Muscle layer of colon (tissue), 2 donors: ENCODE data around the gene NCEH1.
A peak's percentile ranks its signal among the peaks of the same experiment; 100 is the strongest.
"Not testable (repeated sequence)": the region's sequence is repeated elsewhere in the genome, so short reads cannot be mapped to it uniquely, and the experiment has no call there.

Experiments
- H3K27ac ChIP-seq: one replicate; pipeline ENCODE4 v1.7.0; 2013; ENCODE audit warnings: low read depth, mild to moderate bottlenecking, low read length, moderate library complexity
- H3K27me3 ChIP-seq, 2 donors: one replicate each; pipeline ENCODE4 v1.7.0; 2013; ENCODE audit warnings: low read length in 2 of 2, mild to moderate bottlenecking in 2 of 2; ENCODE audit not compliant: insufficient read depth in 2 of 2, control insufficient read depth in 1 of 2
- H3K36me3 ChIP-seq: one replicate; pipeline ENCODE4 v1.7.0; 2013; ENCODE audit warnings: mild to moderate bottlenecking, low read length; ENCODE audit not compliant: insufficient read depth
- H3K4me1 ChIP-seq: one replicate; pipeline ENCODE4 v1.7.0; 2013; ENCODE audit warnings: mild to moderate bottlenecking, low read length; ENCODE audit not compliant: insufficient read depth
- H3K4me3 ChIP-seq, 2 donors: one replicate each; pipeline ENCODE4 v1.7.0; 2013; ENCODE audit warnings: low read length in 2 of 2, low read depth in 1 of 2, mild to moderate bottlenecking in 1 of 2, moderate library complexity in 1 of 2
- H3K9ac ChIP-seq: one replicate; pipeline ENCODE4 v1.7.0; 2013; ENCODE audit warnings: low read length
- H3K9me3 ChIP-seq: one replicate; pipeline ENCODE4 v1.7.0; 2013; ENCODE audit warnings: mild to moderate bottlenecking, low read length
- donor health status: abdominal sarcoma.
- donor health status: Adenocarcinoma of cecum.

The NCEH1 gene

DNA sequence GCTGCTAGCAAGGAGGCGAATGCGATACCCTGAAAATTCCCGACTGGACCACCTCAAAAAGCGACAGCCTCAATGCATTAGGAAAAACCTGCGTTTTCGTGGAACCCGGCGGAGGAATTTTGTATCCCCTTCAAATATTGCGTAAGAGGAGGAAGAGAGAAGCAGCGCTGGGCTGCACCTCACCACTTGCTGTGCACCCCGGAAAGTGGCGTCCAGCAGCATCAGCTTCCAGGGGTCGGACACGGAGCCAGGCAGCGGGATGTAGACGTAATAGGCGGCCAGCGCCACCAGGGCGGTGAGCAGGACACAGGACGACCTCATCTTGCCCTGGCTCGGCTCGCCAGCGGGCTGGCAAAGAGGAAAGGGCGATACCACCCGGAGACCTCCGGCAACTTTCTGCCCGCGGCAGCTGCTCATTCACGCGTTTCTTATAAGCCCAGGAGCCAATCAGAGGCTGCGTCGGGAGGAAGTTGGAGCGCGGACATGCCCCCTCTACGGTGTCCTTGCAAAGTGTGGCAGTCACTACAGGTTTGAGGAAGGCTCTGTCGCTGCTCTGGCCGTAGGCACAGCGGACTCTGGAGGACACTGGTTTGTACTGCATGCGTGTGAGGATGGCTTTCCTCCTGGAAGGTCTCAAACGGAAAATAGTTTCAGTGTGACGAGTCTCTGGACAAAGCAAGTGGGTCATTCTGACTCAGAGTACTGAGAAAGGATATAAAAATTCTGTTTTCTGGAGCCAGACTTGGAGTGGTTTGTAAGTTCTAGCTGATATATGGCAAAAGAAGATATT, at the start of gene NCEH1:
TSS of gene NCEH1 (minus strand) at position 404 of the 790 bp plus-strand sequence. CDS start at position 321, 83 bp downstream.
- peak within 1 kb of the TSS; percentile 40 to 89 for H3K4me3 ChIP-seq
- no peaks in the 10 kb centered on the region for H3K9me3 ChIP-seq
- H3K36me3 ChIP-seq: no peaks in the 10 kb centered on the region
- H3K9ac ChIP-seq: peak within 1 kb of the TSS; percentile 45
- no peaks in the 10 kb centered on the region for H3K27me3 ChIP-seq
- H3K27ac ChIP-seq: peak within 1 kb of the TSS; percentile 70
- peaks cover 9% of the 10 kb centered on the region for H3K4me1 ChIP-seq

DNA sequence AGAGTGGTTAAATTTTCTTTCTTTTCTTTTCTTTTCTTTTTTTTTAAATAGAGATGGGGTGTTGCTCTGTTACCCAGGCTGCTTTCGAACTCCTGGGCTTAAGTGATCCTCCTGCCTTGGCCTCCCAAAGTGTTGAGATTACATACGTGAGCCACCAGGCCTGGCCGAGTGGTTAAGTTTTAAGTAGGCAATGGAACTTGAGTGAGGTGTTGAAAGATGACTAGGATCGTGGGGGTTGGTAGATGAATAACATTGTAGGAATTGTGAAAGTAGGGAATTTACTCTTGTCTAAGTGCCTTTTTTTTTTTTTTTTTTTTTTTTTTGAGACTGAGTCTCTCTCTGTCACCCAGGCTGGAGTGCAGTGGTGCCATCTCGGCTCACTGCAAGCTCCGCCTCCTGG, 49.5 kb upstream of the NCEH1 start:
- not testable (repeated sequence) for H3K27ac ChIP-seq, H3K9ac ChIP-seq, H3K27me3 ChIP-seq, H3K9me3 ChIP-seq, H3K4me1 ChIP-seq, H3K4me3 ChIP-seq, H3K36me3 ChIP-seq

DNA sequence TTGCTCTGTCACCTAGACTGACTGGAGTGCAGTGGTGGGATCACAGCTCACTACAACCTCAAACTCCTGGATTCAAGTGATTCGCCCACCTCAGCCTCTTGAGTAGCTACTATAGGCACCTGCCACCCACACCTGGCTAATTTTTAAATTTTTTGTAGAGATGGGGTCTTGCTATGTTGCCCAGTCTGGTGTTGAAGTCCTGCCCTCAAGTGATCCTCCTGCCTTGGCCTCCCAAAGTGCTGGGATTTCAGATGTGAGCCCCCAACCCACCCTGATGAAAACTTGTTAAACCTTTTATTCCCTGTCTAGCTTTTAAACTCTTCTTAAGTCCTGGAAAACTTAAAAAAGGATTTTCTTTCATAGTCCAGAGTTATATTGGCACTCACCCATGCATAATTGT, 42.3 kb upstream of the NCEH1 start:
- no peaks in the 10 kb centered on the region for H3K27me3 ChIP-seq
- no peak overlapping the region for H3K27ac ChIP-seq
- peaks cover 10% of the 10 kb centered on the region for H3K4me1 ChIP-seq
- H3K9me3 ChIP-seq: no peaks in the 10 kb centered on the region
- no peak overlapping the region for H3K9ac ChIP-seq
- H3K36me3 ChIP-seq: no peaks in the 10 kb centered on the region
- H3K4me3 ChIP-seq: no peak overlapping the region

DNA sequence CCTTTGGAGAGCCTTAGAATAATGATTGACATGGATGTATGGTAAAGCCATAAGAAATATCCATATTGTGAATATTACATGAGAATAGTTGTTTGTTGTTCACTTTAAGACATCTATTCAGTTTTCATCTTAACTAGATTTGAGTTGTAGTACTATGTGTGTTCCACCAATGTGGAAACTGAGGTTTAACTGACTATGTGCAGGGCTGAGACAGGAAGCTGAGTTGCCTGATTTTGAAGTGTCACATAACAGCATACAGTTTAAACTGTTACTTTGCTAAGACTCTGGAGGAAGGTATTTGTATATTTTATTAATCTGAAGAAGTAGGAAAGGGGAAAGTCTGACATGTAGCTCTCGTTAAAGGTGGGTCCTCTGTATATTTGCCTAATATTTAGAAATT, 41.8 kb upstream of the NCEH1 start:
- H3K4me1 ChIP-seq: peaks cover 10% of the 10 kb centered on the region
- H3K27me3 ChIP-seq: no peaks in the 10 kb centered on the region
- no peak overlapping the region for H3K27ac ChIP-seq
- H3K4me3 ChIP-seq: no peak overlapping the region
- no peaks in the 10 kb centered on the region for H3K36me3 ChIP-seq
- H3K9ac ChIP-seq: no peak overlapping the region
- no peaks in the 10 kb centered on the region for H3K9me3 ChIP-seq

GRCh38 chr3:172751175-172751704, 40.4 kb upstream of the NCEH1 start:
- H3K9me3 ChIP-seq: no peaks in the 10 kb centered on the region
- no peaks in the 10 kb centered on the region for H3K36me3 ChIP-seq
- H3K4me1 ChIP-seq: peaks cover 10% of the 10 kb centered on the region
- H3K27me3 ChIP-seq: no peaks in the 10 kb centered on the region
- peak overlapping the region; percentile 90 to 92 for H3K4me3 ChIP-seq
- peak overlapping the region; percentile 19 for H3K9ac ChIP-seq
- peak overlapping the region; percentile 5 for H3K27ac ChIP-seq

DNA sequence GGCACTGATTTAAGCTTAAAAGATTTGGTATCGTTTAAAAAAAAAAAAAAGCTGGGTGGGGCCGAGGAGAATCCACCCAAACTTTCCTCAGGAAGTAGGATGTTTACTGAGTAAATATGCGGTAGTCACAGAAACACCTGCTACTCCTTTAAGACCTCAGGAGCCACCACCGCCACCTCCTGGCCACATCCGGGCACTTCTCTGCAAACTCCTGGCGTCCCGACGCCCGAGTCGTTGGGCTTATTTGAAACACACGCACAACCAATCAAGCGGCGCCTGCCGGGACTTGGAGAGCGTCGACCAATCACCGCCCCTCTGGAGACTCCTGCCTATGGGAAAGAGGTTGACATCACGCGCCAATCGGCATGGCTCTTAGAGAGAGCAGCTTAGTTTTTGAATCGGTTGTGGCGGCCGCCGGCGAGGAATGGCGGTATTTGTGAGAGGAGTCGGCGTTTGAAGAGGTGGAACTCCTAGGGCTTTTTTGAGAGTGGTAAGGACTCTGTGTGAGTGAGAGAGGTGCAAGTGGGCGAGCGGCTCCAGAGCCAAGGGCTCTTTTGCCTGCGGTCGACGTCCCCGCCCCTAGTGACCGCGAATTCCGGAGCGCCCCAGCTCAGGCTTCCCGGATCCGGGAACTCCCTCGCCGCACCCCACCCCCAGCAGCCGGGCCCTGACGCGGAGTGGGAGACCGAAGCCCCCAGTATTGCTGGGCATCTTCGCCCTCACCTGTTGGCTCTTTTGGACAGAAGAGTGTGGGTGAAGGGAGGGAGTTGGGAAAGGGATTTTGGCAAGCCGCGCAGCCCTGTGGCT, 39.7 kb upstream of the NCEH1 start, which contains the start of gene ECT2:
TSS of gene ECT2 (plus strand) at position 359 of the 807 bp plus-strand sequence. CDS start 3,805 bp downstream, outside the sequence.
- peak within 1 kb of the TSS; percentile 79 for H3K9ac ChIP-seq
- H3K27me3 ChIP-seq: no peaks in the 10 kb centered on the region
- peak within 1 kb of the TSS; percentile 90 to 92 for H3K4me3 ChIP-seq
- H3K27ac ChIP-seq: peak within 1 kb of the TSS; percentile 61
- no peaks in the 10 kb centered on the region for H3K9me3 ChIP-seq
- no peaks in the 10 kb centered on the region for H3K36me3 ChIP-seq
- H3K4me1 ChIP-seq: peaks cover 10% of the 10 kb centered on the region

- peaks cover 10% of the 10 kb centered on the region for H3K4me1 ChIP-seq
- peak overlapping the region; percentile 44 to 90 for H3K4me3 ChIP-seq
- H3K27me3 ChIP-seq: no peaks in the 10 kb centered on the region
- no peaks in the 10 kb centered on the region for H3K9me3 ChIP-seq
- peak overlapping the region; percentile 61 for H3K27ac ChIP-seq
- no peaks in the 10 kb centered on the region for H3K36me3 ChIP-seq
- H3K9ac ChIP-seq: peak overlapping the region; percentile 79
Measured at GRCh38 chr3:172750069-172750367, 39.2 kb upstream of the NCEH1 start.

DNA sequence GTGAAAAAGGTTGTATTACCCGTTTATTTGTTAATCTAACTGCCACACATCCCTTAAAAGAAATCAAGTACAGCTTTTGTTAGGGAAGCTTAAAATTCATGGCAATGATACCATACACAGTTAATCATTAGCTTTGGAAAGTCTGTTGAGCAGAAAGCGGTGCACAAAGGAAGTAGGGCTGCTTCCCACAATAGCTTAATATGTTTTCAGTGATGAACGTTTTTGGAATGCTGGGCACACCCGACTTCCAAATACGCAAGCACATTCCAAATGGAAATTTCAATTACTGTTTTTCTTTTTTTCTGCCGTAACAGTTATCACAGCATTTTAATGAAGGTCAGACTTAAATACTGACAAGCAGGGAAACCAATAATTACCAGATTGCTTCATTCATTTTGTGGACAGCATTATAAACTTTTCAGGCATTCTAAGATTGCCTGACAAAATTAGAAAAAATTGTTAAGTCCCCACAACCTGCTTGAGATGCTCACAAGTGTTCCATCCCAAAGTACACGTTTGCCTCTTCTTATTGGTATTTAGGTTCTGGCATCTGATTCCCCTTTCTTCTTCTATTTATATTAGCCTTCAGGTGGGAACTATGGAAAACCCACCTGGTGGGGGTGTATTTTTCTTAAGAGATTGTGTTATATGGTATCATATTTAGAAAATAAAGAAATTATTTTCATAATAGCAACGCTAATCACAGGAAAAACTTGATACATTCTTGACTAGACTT, 38.5 kb upstream of the NCEH1 start:
- Histone ChIP-seq H3K27ac (peak overlapping the region; percentile 61), H3K9ac (peak overlapping the region; percentile 79), H3K36me3 (no peaks in the 10 kb centered on the region)

GRCh38 chr3:172746475-172746874, 35.6 kb upstream of the NCEH1 start:
- no peak overlapping the region for H3K27ac ChIP-seq
- no peaks in the 10 kb centered on the region for H3K36me3 ChIP-seq
- H3K9ac ChIP-seq: no peak overlapping the region
- peaks cover 9% of the 10 kb centered on the region for H3K4me1 ChIP-seq
- H3K9me3 ChIP-seq: no peaks in the 10 kb centered on the region
- H3K4me3 ChIP-seq: no peak overlapping the region
- H3K27me3 ChIP-seq: no peaks in the 10 kb centered on the region

More for the DNA sequence above, 38.5 kb upstream of the NCEH1 start:
- no peaks in the 10 kb centered on the region for H3K27me3 ChIP-seq
- peaks cover 10% of the 10 kb centered on the region for H3K4me1 ChIP-seq
- no peaks in the 10 kb centered on the region for H3K9me3 ChIP-seq
- peak overlapping the region in 1 of 2 donors; percentile 90 for H3K4me3 ChIP-seq

DNA sequence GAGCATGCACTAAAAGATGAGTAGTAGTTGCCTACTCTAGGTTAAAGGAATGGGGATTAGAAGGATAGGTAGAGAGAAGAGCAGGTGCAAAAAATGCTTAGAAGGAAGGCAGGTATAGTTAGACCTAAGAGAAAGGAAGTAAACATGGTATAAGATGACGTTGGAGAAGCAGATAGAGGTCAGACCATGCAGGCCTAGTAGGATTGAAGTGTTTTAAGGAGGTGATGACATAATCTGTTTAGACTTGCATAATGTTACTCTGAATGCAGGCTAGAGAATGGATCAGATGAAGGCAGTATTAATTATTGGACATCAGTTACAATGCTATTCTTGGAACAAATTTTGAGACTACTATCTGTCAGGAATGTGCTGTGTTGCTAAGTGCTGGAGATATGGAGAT, 28.6 kb upstream of the NCEH1 start:
- Histone ChIP-seq H3K27ac (no peak overlapping the region), H3K9me3 (no peaks in the 10 kb centered on the region), H3K4me3 (no peak overlapping the region), H3K4me1 (no peaks in the 10 kb centered on the region), H3K9ac (no peak overlapping the region), H3K36me3 (no peaks in the 10 kb centered on the region), H3K27me3 (no peaks in the 10 kb centered on the region)

- H3K4me3 ChIP-seq: no peak overlapping the region
- H3K27ac ChIP-seq: no peak overlapping the region
Measured at GRCh38 chr3:172735014-172735413, 24.1 kb upstream of the NCEH1 start.

More at GRCh38 chr3:172735014-172735413, 24.1 kb upstream of the NCEH1 start:
- Histone ChIP-seq H3K36me3 (no peaks in the 10 kb centered on the region), H3K27me3 (no peaks in the 10 kb centered on the region), H3K4me1 (no peaks in the 10 kb centered on the region), H3K9ac (no peak overlapping the region), H3K9me3 (no peaks in the 10 kb centered on the region)
